Peyer's patch (tissue), 4 donors: ENCODE measurements around the gene TOMM70.
"Not testable (repeated sequence)": the region's sequence is repeated elsewhere in the genome, so short reads cannot be mapped to it uniquely, and the experiment has no call there.

ENCODE experiments used
- POLR2A ChIP-seq, 2 donors: fragments of 450-650 bp; IDR thresholded peaks; one replicate each; pipeline ENCODE4 v1.5.1; 2017; ENCODE audit warnings: antibody characterized with exemption in 2 of 2, mild to moderate bottlenecking in 2 of 2, moderate library complexity in 2 of 2
- TF ChIP-seq, protein P1 (sequence below), 6 experiments: fragments of 450-650 bp in 4 of 6; fragments of 200-600 bp in 2 of 6; sonication (generic) in 1 of 6; IDR thresholded peaks; one replicate each; pipeline ENCODE4 v1.5.1; 2017 to 2019; ENCODE audit warnings: antibody characterized with exemption in 6 of 6, mild to moderate bottlenecking in 3 of 6, moderate library complexity in 1 of 6

DNA sequence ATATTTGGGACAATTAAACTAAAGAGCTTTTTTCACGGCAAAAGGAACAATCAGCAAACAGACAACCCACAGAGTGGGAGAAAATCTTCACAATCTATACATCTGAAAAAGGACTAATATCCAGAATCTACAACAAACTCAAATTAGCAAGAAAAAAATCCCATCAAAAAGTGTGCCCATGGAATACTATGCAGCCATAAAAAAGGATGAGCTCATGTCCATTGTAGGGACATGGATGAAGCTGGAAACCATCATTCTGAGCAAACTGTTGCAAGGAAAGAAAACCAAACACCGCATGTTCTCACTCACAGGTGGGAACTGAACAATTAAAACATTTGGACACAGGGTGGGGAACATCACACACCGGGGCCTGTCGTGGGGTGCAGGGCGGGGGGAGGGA is 73.5 kb downstream of the TOMM70 start:
- TF ChIP-seq, protein P1, sequence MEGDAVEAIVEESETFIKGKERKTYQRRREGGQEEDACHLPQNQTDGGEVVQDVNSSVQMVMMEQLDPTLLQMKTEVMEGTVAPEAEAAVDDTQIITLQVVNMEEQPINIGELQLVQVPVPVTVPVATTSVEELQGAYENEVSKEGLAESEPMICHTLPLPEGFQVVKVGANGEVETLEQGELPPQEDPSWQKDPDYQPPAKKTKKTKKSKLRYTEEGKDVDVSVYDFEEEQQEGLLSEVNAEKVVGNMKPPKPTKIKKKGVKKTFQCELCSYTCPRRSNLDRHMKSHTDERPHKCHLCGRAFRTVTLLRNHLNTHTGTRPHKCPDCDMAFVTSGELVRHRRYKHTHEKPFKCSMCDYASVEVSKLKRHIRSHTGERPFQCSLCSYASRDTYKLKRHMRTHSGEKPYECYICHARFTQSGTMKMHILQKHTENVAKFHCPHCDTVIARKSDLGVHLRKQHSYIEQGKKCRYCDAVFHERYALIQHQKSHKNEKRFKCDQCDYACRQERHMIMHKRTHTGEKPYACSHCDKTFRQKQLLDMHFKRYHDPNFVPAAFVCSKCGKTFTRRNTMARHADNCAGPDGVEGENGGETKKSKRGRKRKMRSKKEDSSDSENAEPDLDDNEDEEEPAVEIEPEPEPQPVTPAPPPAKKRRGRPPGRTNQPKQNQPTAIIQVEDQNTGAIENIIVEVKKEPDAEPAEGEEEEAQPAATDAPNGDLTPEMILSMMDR (IDR thresholded peaks at IDR 0.05): not testable (repeated sequence)
- not testable (repeated sequence) for TF ChIP-seq POLR2A (IDR thresholded peaks at IDR 0.05)
